ENCODE data around the gene PGGT1B.
A peak's percentile ranks its signal among the peaks of the same experiment; 100 is the strongest.

The PGGT1B gene

DNA sequence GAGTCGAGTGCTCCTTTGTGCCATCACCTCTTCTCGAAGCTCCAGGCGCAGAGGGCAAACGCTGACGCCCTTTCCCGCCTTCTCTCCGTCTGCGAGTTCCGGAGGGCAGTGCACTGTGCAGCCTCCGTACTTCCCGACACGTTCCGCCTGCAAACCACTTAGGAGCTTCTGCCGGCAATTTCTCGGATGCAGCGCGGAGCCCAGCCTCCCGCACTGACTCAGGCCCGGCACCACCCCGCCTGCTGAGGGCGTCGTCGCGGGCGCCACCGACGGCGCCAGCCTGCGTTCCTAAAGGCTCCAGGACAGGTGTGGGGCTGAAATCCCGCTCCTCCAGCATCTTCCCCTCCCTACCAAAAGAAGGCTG, 83.7 kb downstream of the PGGT1B start:
- peak; percentile 79 for DNase-seq

DNA sequence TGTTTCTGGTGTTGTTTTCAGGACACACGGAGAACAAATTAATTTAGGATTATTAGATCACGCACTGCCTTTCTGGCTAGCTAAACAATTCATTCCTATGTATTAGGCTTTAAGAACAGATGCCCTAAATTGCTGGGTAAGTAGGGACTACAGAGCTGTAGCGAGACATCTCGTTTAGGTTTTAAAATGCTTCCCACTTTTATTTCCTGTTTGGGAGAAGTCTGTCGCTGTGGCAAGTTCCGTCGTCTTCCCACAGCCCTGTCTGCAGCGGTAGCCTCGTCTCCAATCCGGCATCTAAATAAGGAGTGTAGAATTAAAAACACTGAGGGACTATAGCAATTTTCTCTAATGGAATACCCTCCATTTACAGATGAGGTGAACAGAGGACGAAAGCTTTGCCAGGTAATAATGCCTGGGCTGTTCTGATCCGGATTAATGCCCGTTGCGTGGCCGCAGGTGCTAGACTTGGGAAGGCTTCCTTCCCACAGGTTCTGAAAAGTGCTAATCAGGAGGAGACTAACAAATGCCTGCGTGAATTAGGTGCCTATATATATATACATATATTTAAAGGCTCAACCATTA, 91.7 kb downstream of the PGGT1B start:
- DNase-seq: peak; percentile 64

DNA sequence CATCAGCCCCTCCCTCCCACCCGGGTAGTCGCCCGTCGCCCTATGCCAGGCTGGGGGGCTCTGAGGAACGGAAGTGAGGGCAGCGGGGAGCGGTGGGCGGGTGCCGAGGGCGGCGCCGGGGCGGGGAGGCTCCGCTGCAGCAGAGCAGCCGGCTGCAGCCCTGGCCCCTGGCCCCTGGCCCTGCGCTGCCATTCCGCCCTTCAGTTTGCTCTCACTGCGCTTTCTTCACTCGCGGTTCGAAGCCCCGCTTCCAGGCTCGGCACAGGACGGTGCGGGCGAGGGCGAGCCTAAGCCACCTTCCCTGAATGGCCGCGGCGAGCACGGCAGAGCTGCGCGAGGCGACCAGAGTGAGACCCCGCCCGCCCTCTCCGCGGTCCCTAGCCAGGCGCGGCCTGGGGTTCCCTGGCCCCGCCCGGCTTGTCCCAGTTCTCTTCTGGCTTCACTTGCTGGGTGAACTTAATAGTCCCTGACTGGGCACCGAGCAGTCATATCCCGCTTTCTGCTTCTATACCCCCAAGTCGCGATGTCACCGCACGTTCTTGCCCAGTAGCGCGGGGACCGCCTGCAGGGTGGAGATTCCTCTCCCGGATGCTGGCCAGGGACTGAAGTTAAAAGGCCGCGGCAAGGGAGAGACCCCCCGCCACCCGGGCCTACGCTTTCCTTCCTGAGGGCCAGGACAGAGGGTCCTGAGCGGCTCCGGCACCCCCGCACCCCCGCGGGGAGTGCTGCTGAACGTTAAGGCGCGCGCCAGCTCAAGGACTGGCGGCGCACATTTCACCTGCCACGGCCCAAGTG, 92.3 kb downstream of the PGGT1B start:
- DNase-seq: peak; percentile 93

DNA sequence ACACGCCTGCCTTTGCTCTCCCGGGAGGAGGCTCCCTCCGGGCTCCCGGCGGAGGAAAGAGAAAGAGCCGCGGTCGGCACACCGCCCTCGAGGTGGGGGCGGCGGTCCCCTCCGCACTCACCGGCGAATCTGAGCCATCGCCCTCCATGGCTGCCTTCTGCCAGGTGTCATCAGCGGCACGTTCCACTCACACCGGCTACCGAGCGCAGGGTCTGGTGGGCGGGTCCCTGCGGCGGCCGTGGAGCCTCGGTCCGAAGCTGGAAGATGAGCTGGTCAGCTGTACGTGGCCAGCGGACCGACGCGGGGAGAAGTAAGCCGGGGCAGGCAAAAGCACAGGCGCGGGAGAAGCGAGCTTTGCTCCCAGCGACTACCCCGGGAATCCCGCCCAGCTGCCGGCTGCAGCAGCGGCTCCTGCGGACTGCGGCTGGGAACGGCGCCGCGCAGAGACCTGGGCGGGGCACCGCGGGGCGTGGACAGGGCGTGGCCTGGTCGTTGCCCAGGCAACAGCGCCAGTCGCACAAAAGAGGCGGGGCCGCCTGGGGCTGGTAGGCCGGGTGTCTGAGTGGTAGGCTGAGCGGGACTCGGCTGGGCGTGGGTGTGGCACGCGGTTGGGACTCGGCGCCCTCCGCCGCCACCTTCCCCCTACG, 93.1 kb downstream of the PGGT1B start, which contains the start of gene TRIM36:
Gene TRIM36, minus strand, starts transcription at position 422 of the 647 bp plus-strand sequence. Its CDS starts 274 bp downstream, at position 148.
- DNase-seq: peak; percentile 98

DNA sequence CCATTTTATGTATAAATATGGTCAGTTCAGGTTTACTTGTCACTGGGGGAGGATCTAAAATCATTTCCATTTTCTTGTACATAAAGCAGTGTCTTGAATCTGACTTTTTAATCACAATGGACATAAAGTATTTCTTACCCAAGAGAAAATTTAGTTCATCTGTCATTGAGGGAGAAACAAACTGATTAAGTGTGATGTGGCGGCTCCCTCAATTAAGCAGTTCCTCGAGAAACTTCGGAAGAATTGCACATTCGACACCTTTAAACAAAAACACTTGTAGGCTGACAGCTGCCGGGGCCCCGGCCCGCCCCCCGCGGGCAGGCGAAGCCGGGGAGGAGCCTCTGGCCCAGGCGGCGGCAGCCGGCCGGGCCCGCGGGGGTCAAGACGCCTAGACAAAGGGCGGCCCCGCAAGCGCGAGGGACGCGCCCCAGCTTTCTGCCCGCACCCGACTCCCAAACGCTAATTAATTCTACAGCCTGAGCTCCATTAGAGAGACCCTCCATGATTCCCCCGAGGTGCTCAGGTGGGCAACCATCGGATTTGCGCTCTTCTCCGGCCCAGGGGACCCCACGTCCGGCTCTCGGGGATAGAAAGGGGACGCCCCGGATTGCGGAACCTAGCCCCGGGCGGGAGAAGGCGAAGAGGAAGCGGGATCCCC, 93.7 kb downstream of the PGGT1B start:
- DNase-seq: peak; percentile 75

DNA sequence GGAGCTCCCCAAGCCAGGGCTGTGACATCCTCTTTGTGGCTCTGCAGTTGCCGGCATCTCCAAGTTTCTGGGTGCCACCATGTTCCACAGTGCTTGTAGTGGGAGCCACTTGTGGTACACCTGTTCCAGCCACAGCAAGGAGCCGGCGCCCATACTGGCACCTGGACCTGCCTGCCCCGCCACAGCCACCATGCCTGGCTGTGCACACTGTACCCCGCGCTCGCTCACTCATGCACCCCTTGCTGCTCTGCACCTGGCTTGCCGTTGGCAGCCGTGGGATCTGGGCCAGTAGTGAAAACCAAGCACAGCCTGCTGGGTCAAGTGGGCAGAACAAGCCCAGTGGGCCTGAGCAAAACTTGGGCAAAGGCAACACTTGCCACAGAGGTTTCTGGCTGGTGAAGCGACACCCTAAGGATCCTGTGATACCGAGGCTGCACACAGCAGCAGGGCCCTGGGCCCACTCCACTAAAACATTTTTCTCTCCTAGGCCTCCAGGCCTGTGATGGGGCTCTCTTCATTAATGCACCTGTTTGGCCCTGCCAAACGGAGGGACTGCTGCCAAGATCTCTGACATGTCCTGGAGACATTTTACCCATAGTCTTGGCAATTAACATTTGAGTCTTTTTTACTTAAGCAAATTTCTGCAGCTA, 95.8 kb downstream of the PGGT1B start:
- DNase-seq: no peak

DNA sequence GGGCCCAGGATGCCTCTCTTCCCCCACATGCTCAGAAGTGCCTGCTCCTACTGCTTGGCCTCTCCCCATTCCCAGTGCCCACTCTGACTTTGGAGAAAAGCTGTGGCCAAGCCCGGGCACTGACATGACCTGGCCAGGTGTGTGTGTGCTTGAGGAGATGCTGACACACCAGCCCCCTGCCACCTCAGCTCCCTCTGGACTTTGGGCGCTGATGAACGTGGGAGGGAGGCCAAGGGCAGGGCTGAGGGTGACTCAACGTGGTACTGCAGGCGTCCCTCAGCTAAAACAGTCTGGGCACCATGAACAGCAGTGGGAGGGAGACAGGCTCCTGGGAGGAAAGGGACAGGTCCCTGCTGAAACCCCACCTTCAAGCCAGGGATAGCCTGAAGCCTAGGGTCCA, 96.9 kb downstream of the PGGT1B start:
- DNase-seq: no peak

DNA sequence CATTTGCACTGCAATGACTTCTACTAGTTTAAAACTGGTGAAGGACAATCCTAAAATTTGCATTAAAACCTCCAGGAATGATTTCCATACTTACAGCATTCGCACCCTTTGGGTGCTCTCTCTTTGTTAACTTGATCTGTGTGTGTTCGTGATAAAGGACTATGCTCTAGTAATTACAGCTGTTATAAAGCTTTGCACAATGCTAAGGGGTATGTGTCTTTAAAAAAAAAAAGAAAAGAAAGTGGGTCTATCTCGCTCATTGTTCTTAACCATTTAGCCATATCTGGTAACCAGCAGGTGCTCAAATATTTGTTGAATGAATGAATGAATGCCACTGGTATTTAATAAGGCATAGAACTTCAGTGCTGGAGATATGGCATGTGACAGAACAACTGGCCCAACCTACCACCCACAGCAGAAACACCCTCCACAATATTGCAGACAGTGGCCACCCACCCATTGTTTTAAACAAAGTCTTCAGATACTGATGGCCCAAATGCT, 101.7 kb downstream of the PGGT1B start:
- peak; percentile 94 for DNase-seq

Measured in DMS53 (cell line).